ENCODE measurements around the gene CLCN3.
"Not testable (repeated sequence)": the region's sequence is repeated elsewhere in the genome, so short reads cannot be mapped to it uniquely, and the experiment has no call there.

Gene CLCN3

GRCh38 chr4:169618986-169619385 lies 1.4 kb upstream of the CLCN3 start:
- DNase-seq, result no peak

GRCh38 chr4:169619518-169619957 lies 840 bp upstream of the CLCN3 start:
- peak; percentile 74 for DNase-seq

GRCh38 chr4:169620880-169621248 lies 486 bp downstream of the CLCN3 start:
- DNase-seq, result peak; percentile 40

GRCh38 chr4:169621731-169622492 lies 1.5 kb downstream of the CLCN3 start:
- DNase-seq, result peak; percentile 82

- DNase-seq, result no peak
These were observed 2.2 kb downstream of the CLCN3 start for GRCh38 chr4:169622566-169622965.

GRCh38 chr4:169624012-169624411 lies 3.6 kb downstream of the CLCN3 start:
- DNase-seq, result not testable (repeated sequence)

- DNase-seq, result no peak
These were observed 5.5 kb downstream of the CLCN3 start for GRCh38 chr4:169625886-169626285.

- DNase-seq, result no peak
These were observed 6.2 kb downstream of the CLCN3 start for GRCh38 chr4:169626331-169627282.

- DNase-seq, result no peak
These were observed 6.9 kb downstream of the CLCN3 start for GRCh38 chr4:169627307-169627706.

- no peak for DNase-seq
These were observed 8.2 kb downstream of the CLCN3 start for GRCh38 chr4:169628579-169628978.

GRCh38 chr4:169630069-169630468 lies 9.7 kb downstream of the CLCN3 start:
- no peak for DNase-seq

- DNase-seq, result no peak
These were observed 12.5 kb downstream of the CLCN3 start for GRCh38 chr4:169632896-169633295.

- no peak for DNase-seq
These were observed 14.6 kb downstream of the CLCN3 start for GRCh38 chr4:169634975-169635374.

GRCh38 chr4:169640261-169640870 lies 20.0 kb downstream of the CLCN3 start:
- no peak for DNase-seq

GRCh38 chr4:169644802-169645201 lies 24.4 kb downstream of the CLCN3 start:
- no peak for DNase-seq

- DNase-seq, result no peak
These were observed 25.2 kb downstream of the CLCN3 start for GRCh38 chr4:169645627-169646026.

- no peak for DNase-seq
These were observed 29.3 kb downstream of the CLCN3 start for GRCh38 chr4:169649545-169650226.

- DNase-seq, result no peak
These were observed 30.0 kb downstream of the CLCN3 start for GRCh38 chr4:169650227-169650936.

GRCh38 chr4:169652535-169652934 lies 32.2 kb downstream of the CLCN3 start:
- DNase-seq, result no peak

GRCh38 chr4:169655401-169655800 lies 35.0 kb downstream of the CLCN3 start:
- DNase-seq, result no peak

GRCh38 chr4:169657470-169658107 lies 37.2 kb downstream of the CLCN3 start:
- DNase-seq, result no peak

GRCh38 chr4:169658196-169658595 lies 37.8 kb downstream of the CLCN3 start:
- DNase-seq, result no peak
